GM12878 (cell line): ENCODE results near the gene OR10H1.

Source experiments
- BACH1 ChIP-seq: fragments of 450-650 bp; IDR thresholded peaks from 2 replicates; pipeline ENCODE4 v1.6.1; 2017; ENCODE audit warnings: mild to moderate bottlenecking, borderline replicate concordance
- BCL3 ChIP-seq: IDR thresholded peaks from 2 replicates; pipeline ENCODE4 v1.6.1; 2011; ENCODE audit warnings: borderline replicate concordance, low read depth, mild to moderate bottlenecking, moderate library complexity, low read length; ENCODE audit not compliant: insufficient read depth, poor library complexity, severe bottlenecking
- CTCF ChIP-seq, 3 experiments: IDR thresholded peaks in 2 of 3; conservative IDR thresholded peaks in 1 of 3; 2 replicates each; pipeline ENCODE4 v1.5.1; 2011; ENCODE audit warnings: low read depth in 3 of 3, low read length in 3 of 3, mild to moderate bottlenecking in 3 of 3, control low read depth in 2 of 3, moderate library complexity in 2 of 3, inconsistent platforms in 1 of 3, mixed read lengths in 1 of 3; ENCODE audit not compliant: control insufficient read depth in 2 of 3, insufficient read depth in 1 of 3; ENCODE audit errors: extremely low read depth in 1 of 3
- ETV6 ChIP-seq, 2 experiments: fragments of 450-650 bp in 1 of 2; IDR thresholded peaks in 1 of 2; conservative IDR thresholded peaks in 1 of 2; 2 replicates each; pipeline ENCODE4 v1.6.1; 2014; ENCODE audit warnings: antibody characterized with exemption in 1 of 2, borderline replicate concordance in 1 of 2, low read depth in 1 of 2, mild to moderate bottlenecking in 1 of 2, moderate library complexity in 1 of 2
- EZH2 ChIP-seq: IDR thresholded peaks from 2 replicates; pipeline ENCODE4 v1.6.1; 2012; ENCODE audit warnings: low read depth, mild to moderate bottlenecking, control low read depth, inconsistent platforms, low read length, borderline replicate concordance; ENCODE audit not compliant: control insufficient read depth
- FOXK2 ChIP-seq: fragments of 450-650 bp; IDR thresholded peaks from 2 replicates; pipeline ENCODE4 v1.6.1; 2017; ENCODE audit warnings: mild to moderate bottlenecking, moderate library complexity
- POLR2A ChIP-seq: IDR thresholded peaks from 2 replicates; pipeline ENCODE4 v1.6.1; 2011; ENCODE audit warnings: low read depth, mild to moderate bottlenecking, low read length
- RAD51 ChIP-seq: fragments of 450-650 bp; IDR thresholded peaks from 2 replicates; pipeline ENCODE4 v1.6.1; 2016; ENCODE audit warnings: moderate library complexity, mild to moderate bottlenecking, inconsistent platforms
- RFX5 ChIP-seq: IDR thresholded peaks from 2 replicates; pipeline ENCODE4 v1.6.1; 2011; ENCODE audit warnings: low read depth, low read length, improper control_type of control experiment
- ZNF24 ChIP-seq: fragments of 450-650 bp; IDR thresholded peaks from 2 replicates; pipeline ENCODE4 v1.6.1; 2017; ENCODE audit warnings: antibody characterized with exemption, mild to moderate bottlenecking
- TF ChIP-seq, protein P1 (sequence below): fragments of 450-650 bp; IDR thresholded peaks from 2 replicates; pipeline ENCODE4 v1.6.1; 2017; ENCODE audit warnings: mild to moderate bottlenecking, moderate library complexity
- TF ChIP-seq, protein P2 (sequence below): IDR thresholded peaks from 2 replicates; pipeline ENCODE4 v1.6.1; 2012; ENCODE audit warnings: low read length, inconsistent platforms

- TF ChIP-seq RAD51 (no peak), BCL3 (no peak), CTCF (IDR thresholded peaks at IDR 0.05 in 2 of 3, conservative IDR thresholded peaks at IDR 0.05 in 1 of 3; ENCODE audit: control insufficient read depth in 2 of 3, extremely low read depth in 1 of 3, insufficient read depth in 1 of 3, low read depth in 3 of 3, low read length in 3 of 3) (no peak), BACH1 (no peak), FOXK2 (no peak), ZNF24 (no peak), EZH2 (no peak), POLR2A (no peak), RFX5 (no peak), ETV6 (conservative IDR thresholded peaks at IDR 0.05 in 1 of 2, IDR thresholded peaks at IDR 0.05 in 1 of 2; ENCODE audit: borderline replicate concordance in 1 of 2, low read depth in 1 of 2) (no peak)
- TF ChIP-seq, protein P1, sequence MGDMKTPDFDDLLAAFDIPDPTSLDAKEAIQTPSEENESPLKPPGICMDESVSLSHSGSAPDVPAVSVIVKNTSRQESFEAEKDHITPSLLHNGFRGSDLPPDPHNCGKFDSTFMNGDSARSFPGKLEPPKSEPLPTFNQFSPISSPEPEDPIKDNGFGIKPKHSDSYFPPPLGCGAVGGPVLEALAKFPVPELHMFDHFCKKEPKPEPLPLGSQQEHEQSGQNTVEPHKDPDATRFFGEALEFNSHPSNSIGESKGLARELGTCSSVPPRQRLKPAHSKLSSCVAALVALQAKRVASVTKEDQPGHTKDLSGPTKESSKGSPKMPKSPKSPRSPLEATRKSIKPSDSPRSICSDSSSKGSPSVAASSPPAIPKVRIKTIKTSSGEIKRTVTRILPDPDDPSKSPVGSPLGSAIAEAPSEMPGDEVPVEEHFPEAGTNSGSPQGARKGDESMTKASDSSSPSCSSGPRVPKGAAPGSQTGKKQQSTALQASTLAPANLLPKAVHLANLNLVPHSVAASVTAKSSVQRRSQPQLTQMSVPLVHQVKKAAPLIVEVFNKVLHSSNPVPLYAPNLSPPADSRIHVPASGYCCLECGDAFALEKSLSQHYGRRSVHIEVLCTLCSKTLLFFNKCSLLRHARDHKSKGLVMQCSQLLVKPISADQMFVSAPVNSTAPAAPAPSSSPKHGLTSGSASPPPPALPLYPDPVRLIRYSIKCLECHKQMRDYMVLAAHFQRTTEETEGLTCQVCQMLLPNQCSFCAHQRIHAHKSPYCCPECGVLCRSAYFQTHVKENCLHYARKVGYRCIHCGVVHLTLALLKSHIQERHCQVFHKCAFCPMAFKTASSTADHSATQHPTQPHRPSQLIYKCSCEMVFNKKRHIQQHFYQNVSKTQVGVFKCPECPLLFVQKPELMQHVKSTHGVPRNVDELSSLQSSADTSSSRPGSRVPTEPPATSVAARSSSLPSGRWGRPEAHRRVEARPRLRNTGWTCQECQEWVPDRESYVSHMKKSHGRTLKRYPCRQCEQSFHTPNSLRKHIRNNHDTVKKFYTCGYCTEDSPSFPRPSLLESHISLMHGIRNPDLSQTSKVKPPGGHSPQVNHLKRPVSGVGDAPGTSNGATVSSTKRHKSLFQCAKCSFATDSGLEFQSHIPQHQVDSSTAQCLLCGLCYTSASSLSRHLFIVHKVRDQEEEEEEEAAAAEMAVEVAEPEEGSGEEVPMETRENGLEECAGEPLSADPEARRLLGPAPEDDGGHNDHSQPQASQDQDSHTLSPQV: no peak
- TF ChIP-seq, protein P2, sequence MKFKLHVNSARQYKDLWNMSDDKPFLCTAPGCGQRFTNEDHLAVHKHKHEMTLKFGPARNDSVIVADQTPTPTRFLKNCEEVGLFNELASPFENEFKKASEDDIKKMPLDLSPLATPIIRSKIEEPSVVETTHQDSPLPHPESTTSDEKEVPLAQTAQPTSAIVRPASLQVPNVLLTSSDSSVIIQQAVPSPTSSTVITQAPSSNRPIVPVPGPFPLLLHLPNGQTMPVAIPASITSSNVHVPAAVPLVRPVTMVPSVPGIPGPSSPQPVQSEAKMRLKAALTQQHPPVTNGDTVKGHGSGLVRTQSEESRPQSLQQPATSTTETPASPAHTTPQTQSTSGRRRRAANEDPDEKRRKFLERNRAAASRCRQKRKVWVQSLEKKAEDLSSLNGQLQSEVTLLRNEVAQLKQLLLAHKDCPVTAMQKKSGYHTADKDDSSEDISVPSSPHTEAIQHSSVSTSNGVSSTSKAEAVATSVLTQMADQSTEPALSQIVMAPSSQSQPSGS: no peak
Observed at GRCh38 chr19:15825753-15826152, 10.3 kb upstream of the OR10H1 start.
